IPS-NIHi11 (cell line): ENCODE data around the gene PPDPF.

Experiments used
- DNase-seq: peaks from one replicate; pipeline ENCODE4 v3.0.0; 2012; ENCODE audit warnings: mixed read lengths, low spot score

The PPDPF gene

DNA sequence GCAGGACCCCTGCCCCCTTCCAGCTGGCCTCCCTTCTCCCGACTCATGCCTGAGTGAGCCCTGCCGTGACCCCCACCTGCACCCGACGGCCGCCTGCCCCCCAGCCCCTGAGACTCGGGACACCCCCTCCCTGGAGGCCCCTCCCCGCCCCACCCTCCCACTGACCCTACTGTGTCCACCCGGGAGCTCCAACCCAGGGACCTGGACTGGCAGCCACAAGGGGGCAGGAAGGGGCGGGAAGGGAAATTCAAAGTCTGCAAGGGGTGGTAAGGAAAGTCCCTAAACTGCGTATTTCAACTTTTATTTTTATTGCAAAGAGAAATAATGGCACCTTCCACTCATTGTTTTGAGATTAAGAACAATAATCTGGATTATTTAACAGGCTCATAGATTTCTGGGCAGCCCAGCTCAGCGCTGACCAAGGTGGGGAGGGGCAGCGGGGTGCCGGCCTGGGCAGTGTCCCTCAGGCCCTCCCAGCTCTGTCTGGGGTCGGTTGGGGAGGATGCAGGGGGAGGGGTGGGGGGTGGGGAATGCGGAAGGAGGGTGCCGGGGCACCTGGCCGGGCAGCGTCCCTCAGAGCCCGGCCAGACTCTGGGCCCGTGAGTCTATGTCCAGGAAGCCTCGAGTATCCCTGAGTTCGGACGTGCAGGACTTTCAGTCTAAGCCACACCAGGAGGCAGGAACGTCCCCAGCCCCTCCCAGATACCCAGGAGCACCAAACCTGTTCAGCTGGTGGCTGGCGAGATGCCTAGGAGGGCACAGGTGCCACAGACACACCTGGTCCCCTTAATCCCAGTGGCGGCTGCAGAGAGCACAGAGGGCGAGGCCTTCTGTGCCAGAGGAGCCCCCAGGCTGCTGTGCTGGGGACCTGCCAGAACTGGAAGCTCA, 17.9 kb downstream of the PPDPF start:
- peak; percentile 54 for DNase-seq

DNA sequence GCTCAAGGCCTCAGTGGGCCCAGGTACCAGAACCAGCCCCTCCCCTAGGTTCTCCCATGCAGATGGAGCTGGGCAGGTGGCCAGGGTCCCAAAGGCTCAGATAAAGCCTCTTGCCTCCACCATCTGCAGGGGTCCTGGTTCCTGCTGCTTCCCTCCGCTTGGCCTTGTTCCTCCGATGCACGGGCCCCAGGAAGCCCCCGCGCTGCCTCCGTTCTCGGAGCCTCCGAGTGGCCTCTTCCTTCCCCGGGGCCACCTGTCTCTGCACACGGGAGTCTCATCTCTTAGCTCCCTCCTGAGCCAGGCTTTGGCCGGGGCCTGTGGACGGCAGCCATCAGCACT, 18.5 kb downstream of the PPDPF start:
- no peak for DNase-seq

DNA sequence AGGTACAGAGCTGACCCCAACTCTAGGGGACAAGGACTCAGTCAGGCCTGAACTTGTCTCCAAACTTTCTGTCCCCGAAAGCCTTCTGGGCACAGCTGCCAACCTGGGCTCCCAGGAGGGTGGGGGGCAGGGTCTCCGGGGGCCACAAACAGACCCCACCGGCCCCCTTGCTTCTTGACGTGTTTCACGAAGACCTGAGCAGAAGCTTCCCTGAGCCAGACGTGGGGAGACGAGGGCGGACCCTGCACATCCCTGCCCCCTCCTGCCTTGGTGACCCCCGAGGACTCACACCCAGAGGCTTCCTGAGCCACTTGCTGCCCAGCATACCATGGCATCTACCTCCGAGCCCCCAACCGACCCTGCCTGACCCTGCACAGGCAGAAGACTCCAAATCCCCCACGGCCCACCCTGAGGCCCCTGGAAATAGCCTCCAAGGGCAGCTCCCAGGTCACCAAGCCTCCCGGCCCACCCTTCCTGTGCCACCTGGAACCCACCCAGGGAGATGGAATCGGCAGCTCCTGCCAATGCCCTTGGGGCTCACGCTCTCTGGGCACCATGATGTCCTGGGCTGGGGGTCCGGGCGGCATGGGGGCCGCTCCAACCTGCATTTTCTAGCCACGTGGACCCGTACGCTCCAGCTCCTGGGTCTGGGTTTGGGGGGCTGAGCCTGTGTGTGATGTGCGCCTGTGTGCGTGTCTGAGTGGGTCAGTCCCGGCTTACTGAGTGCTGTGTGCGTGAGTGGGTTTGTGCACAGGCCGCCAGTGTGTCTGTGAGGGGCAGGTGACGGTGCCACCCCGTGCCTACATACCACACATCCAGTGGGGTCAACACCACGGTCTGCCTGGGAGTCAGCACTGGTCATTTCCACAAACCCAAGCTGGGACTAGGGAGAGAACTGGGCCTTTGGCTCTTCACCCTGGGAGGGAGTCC, 19.1 kb downstream of the PPDPF start:
- no peak for DNase-seq

DNA sequence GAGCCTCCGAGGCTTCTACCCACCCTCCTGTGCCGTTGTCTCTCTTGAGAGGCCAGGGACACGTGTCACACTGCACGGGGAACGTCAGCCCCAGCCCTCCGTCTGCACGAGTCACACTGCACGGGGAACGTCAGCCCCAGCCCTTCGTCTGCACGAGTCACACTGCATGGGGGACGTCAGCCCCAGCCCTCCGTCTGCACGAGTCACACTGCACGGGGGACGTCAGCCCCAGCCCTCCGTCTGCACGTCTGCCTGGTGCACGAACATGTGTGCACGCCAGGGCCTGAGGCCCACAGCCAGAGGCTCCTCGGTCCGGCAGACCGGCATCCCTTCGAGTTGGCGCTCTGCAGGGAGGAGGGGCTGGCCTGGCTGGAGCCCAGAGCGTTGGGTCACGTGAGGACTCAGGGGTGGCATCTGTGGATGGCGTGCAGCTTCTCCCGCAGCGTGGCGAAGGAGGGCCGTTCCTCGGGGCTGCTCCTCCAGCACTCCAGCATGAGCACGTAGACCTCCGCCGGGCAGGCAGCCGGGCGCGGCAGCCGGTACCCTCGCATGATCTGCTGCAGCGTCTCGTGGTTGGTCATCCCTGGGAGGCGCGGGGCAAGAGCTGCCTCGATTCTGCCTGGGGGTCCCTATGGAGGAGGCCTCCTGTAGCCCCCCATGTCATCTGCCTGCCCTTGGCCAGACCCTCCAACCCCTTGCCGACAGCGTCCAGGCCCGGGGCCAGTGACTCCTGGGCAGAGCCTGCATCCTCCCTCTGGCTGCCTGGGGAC, 20.0 kb downstream of the PPDPF start:
- DNase-seq, result no peak

DNA sequence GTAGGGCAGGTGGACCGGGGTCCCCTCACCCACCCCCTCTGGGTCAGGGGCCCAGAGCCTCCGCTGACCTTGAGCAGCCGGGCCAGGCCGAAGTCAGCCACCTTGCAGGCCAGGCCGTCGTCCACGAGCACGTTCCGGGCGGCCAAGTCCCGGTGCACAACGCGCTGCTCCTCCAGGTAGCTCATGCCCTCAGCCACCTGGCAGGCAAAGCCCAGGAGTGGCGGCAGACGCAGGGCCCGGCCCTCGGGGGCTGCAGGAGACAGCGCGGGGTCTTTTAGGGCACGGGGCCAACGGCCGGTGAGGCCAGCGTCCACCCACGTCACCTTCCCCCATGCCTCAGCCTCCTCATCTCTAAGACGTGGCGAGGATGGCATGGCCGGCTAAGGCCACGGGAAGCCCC, 20.8 kb downstream of the PPDPF start:
- no peak for DNase-seq

DNA sequence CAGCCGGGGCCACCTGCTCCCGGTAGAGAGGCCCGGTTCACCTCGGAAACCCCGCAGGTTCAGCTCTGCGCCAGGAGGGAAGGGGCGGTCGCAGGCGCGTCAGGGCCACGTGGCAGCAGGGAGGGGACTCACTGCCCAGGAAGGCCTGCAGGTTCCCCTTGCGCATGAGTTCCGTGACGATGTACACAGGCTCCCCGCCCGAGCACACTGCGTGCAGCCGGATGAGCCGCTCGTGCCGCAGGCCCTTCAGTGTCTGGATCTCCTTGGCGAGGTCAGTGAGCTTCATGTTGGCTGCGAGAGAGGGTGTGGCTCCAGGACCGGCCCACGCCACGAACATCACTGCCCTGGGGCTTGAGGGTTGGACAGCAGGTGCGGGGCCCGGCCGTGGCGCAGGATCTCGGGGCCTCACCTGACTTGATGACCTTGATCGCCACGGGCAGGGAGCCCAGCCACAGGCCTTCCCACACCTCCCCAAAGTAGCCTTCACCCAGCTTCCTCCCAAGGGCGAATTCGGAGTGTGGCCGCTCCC, 21.5 kb downstream of the PPDPF start:
- DNase-seq, result no peak

DNA sequence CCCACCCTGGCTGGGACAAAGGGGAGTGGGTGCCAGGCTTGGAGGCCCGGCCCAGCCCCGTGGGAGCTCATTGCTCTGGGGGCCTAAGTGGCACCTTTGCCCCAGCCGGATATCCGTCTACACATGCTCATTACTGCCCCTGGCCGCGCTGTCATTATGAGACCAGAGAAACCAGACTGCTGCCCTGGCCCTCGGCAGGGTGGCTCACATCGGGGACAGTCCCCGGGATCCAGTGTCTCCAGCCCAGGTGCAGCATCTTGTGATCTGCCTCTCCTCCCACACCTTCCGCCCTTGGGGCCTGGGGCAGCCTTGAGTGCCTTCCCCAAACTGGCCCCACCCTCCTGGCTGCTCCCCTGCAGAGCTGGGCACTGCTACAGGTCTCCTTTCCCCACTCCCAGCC, 22.1 kb downstream of the PPDPF start:
- DNase-seq, result no peak

DNA sequence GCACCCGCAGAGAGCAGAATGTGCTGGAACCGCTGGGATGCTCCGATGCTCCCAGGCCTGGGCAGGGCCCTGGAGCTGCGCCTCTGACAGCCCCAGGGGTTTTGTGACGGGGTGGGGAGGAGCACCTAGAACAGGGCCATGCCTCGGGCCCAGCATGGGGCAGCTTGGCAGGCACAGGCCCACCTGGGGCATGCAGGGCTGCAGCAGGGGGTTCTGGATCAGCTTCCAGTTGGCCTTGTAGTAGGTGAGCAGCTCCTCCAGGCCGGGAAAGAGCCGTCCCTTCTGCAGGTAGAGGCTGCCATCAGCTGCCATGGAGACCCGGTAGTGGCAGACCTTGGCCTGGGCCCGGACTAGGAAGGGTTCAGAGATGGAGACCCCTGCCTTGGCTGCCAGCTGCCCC, 22.6 kb downstream of the PPDPF start:
- no peak for DNase-seq

DNA sequence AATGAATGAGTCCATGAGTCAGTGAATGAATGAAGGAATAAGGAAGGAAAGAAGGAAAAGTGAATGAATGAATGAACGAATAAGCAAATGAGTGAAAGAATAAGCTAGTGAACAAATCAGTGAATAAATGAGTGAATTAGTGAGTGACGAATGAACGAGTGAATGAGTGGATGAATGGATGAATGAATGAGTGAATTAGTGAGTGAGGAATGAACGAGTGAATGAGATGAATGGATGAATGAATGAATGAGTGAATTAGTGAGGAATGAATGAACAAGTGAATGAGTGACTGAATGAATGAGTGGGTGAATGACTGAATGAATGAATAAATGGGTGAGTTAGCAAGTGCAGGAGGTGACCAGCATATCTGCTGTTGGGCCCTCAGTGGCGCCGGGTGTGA, 23.2 kb downstream of the PPDPF start:
- DNase-seq, result no peak

DNA sequence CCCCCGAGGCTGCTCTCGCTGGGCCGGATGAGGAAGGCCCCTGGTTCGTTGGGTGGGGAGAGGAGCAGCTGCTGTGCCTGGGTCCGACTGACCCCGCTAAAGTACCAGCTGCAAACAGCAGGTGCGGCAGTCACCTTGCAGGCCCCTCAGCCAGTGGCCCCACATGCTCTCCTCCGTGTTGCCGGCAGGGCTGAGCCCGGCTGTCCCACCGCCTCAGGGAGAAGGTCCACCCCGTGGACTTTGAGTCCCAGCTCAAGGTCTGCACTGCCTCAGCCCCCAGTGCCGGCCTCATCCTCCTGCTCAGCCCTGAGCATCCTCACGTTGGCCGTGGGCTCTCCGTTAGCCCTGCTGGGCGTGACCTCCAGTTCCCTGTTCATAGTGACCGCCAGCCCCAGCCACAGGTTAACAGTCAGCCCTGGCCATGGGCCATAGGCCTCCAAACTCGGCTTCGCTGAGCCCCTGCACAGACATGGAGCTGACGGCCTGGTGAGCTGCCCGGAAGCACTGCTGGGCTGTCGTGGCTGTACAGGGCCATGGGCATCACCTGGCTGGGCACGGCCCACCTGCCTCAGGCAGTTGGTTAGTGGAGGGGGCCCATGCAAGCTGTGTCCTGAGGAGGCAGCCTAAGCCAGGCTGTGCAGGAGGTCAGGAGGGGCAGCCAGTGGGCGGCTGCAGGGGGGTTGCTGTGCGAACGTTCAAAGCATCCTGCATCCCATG, 23.8 kb downstream of the PPDPF start:
- DNase-seq, result no peak

DNA sequence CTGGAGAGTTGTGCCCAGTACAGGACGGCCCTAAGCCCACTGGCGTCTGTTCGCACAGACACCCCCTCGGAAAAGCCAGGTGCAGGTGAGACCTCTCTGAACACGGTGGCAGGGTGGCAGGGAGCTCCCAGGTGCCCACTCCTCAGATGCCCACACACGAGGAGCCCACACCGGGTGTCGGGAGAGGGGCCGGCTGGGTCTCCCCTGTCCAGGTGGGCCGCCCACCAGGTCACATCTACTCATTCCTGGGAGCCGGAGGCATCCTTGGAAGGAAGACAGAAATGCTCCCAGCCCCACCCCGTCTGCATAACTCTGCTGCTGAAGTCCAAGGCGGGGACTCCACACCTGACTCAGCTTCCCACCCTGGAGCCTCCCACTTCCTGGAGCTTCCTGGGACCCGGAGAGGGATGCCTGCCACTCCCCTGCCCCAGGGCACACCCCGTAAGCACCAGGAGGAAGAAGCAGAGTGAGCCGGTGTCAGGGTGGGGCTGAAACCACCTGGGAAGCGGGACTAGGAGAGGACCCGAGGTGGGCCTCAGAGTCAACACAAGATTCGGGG, 24.5 kb downstream of the PPDPF start:
- no peak for DNase-seq

DNA sequence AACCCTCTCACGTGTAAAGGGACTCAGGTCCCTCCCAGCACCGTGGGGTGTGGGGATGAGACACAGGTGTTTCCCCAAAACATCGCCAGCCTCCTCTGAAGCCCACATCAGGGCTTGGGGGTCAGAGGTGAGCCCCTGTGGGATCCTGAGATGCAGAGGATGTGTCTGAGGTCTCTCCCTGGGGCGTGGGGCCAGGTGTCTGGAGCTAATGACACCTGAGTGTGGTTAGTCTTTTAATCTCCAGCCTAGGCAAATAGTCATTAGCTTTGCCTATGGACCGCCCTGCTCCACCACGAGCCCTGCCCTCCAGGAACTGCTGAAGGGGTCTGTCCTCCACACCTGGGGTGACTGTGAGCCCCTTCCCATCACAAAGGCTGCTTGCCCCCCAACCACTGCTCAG, 25.2 kb downstream of the PPDPF start:
- no peak for DNase-seq

DNA sequence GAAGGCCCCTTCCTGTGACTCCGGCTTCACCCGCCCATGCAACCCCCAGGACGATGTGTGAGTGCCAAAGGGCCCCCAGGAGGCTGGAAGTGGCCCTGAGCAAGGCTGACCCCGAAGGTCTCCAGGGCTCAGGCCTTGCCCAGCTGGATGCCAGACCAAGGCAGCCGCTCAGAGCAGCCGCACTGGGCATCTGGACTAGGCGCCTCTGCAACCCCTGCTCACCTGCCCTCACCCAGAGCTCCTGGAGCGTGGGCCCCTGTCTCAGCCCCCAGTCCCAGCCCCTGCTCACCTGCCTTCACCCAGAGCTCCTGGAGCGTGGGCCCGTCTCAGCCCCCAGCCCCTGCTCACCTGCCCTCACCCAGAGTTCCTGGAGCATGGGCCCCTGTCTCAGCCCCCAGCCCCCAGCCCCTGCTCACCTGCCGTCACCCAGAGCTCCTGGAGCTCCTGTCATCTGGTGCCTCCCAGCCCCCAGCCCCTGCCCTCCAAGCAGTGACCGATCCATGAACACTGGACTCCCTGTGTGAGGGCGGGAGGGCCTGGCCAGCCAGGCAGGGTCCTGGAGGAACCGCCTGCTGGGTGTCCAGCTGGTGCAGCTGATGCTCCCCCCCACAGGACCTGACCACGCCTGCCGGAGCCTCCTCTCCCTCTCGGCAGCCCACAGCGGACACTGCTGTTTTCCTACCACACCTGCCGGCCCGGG, 25.8 kb downstream of the PPDPF start:
- no peak for DNase-seq

DNA sequence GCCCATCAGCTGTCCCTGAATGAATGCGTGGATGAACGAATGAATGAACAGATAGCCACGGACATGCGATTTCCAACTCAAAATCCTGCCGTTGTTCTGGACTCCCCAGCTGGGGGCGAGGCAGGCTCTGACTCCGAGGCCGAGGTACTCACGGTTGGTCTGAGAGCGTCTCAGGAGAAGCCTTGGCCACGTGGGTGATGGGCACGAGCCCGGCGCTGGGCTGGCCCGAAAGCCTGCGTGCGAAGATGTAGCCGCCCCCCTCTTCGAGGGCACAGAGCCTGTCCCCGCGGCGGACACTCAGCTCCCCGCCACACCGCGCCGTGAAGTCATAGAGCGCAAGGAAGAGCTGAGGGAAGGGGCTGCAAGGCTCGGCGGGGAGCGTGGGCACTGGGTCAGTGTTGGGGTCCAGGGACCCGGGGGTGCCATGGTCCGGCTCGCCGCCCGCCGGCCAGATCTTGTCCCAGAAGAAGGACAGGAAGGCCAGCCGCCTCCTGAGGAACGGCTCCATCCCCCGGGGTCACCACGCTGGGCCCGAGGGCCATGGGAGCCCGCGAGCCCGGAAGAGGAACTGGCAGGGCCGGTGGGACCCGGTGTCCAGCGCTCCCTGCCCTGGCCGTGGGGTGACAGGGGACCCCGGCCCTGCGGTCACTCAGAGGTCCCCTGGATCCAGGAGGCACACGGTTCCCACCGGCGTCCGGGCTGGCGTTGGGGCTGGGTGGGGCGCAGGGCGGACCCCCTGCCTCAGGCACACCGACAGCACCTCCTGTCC, 26.6 kb downstream of the PPDPF start:
- DNase-seq, result peak; percentile 58

DNA sequence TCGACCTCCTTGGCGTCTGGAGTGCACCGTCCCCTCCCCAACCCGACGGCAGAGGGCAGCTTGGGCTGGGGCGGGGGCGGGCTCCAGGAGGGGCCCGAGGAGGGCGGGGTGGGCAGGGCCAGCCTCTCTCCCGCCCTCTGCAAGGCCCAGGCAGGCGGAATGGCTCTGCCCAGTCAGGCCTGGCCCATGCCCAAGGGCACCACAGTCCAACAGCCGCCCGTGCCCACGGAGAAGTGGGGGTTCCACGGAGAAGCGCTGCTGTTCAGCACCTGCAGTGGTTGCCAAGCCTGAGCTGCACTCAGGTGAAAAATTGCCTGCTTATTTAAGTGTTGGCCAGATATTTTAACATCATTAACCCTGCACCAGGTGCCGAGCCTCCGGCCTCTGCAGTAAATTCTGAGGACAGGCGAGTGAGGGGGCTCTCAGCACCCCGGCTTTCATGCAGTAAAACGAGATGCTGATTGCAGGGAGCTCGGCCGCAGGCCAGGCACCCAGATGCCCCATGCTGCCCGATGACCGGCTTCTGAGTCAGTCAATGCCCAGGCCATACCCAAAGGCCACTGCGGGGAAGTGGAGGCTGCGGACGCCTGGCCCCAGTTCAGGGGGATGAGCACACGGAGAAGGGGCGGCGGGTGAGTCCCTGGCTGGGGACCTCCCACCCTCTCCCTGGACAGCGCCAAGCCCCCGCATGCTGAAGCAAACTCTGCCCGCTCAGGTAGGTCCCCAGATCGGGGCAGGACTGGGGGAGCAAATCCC, 27.3 kb downstream of the PPDPF start, which contains the start of gene SRMS:
Gene SRMS, minus strand, starts transcription at position 25 of the 756 bp plus-strand sequence. CDS start 286 bp downstream, outside the sequence.
- peak; percentile 87 for DNase-seq

DNA sequence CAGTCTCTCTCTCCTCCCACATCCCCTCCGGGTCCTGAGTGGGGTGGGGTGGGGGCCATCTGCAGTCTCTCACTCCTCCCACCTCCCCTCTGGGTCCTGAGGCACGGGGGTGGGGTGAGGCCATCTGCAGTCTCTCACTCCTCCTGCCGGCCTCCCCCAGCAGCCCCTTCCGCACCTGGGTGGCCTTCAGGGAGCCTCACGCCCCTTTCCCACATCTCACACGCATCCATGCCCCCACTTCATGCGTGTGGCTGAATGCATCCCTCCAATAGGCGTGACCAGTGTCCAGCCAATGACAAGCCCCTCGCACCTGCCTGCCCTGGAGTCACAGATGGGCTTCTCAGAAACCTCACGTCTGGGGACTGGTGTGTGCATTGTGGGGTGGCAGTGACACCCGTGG, 28.0 kb downstream of the PPDPF start:
- no peak for DNase-seq

DNA sequence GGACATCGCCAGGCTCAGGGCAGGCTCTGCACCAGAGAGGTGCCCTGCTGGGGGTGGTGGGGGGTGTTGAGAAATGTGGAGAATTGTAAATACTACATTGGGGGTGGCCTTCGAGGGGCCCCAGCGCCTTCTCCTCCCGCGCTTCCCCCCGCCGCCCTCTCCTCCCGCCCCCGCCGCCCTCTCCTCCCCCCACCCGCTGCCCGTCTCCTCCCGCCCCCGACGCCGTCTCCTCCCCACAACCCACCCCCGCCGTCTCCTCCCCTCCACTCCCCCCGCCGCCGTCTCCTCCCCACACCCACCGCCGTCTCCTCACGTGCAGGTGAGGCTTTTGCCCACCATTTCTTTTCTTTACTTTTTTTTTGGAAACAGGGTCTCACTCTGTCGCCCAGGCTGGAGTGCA, 28.5 kb downstream of the PPDPF start:
- DNase-seq, result no peak

DNA sequence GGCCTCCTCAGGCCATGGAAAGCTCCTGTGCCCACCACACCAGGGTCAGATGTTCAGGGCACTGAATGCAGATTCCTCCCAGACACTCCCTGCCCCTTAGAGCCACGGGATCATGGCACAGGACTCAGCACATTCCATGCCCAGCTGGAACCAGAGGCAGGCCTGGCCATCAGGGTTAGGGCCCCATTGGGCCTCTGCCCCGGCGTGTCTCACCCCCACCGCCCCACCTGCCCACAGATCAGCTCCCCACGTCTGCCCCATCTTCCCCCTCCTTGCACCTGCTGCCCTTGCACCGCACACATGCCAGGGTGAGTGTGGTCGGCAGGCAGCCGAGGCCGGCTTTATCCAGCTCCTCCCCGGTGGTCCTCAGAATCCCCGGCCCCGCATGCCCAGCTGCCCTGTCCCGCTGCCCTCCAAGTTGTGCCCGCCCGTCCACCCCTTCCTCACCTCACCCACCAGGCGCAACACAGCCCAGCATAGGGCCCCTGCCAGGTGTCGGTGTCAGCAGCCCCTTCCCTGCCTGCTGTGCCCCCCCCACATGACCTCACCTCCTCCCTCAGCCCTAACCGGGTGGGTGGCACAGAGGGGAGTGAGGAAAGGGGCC, 29.2 kb downstream of the PPDPF start:
- DNase-seq, result no peak
